ENCODE data around the gene EPHA10.

Gene EPHA10

DNA sequence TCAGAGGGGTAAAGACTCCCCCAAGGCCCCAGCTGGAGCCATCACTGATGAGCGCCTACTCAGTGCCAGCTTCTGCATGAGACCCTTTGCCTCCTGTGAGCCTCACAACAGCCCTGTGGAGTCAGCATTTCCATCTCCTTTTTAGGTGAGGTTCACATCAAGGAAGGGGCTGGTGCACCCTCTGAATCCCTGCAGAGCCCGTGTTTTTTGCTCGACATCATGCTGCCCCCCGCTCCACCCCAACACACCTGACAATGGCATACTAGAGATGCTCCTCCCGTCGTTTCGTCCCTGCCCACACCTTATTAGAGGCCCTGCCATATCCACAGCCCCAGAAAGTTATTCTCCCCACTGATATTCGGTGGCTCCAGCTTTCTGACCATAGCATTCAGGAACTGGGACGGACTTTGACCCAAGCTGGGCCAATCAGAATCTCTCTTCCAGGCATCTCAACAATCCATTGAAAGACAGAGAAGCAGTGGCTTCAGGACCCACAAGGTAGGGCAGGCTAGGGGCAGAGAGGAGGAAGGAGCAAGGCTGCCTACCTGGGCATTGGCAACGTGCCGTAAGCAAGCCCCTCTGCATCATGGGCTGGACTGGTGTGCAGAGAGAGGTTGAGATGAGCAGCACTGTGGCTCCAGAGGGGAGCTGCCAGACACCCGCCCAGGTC, 32.7 kb downstream of the EPHA10 start:
- no peak for DNase-seq (ENCODE audit: low read depth)

DNA sequence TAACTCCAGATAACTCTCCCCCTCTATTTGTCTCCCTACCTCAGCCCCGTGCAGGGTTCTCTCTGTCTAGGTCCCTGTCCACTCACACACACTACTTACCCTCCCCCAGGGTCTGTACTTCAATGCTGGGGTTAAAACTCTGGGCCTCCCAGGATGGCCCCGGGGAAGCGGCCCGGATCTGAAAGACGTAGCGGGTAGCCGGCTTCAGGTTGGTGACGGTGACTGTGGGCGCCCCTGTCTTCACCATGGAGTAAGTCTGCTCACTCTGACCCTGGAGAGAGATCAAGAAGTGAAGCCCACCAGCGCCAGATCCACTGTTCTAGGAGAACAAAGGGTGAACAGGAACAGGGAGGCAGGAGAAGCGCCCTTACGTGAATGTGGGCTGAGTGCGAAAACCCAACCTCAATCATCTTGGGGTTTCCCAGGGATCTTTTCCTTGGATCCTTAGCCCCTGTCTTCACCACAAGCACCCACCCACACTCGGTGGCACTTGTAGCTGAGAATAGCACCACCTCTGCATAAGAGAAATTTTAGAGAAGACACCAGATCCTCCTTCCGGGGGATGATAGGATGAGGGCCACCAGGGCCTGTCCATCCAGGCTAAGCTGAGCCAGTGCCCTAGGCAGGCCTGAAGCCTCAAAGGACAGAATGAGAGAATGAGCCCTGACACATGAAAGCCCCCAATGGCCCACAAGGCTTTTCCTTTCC, 33.5 kb downstream of the EPHA10 start:
- DNase-seq (ENCODE audit: low read depth), result no peak

DNA sequence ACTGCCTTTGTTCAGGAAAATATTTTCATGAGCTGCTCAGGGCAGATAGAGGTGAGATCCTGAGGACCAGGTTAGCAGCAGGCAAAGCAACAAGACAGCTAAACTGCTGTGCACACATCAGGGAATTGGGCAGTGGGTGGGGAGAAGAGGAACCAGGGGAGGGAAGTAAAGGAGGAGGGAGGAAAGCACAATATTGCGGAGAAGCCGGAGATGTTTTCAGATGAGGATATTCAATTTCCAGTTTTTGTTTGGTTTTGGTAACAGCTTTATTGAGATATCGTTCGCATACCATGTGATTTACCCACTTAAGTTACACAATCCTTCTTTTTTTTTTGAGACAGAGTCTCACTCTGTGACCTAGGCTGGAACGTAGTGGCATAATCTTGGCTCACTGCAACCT, 34.5 kb downstream of the EPHA10 start:
- DNase-seq (ENCODE audit: low read depth), result no peak

DNA sequence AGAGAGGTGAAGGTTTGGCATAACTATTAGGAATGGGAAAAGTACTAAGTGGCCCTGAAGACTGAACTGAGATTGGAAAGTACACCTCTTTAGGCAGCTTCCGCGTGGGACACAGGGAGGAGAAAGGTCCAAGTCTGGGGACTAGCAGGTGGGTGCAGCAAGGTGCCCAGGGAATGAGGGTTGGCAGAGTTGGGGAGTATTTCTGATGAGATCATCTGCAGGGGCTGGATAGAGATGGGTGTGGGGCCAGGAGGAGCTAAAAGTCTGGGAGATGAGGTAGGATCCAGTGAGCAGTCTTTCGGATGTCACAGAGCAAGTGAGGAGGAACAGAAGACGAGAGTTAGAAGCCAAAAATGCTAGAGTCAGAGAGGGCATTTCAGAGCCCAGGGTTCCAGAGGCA, 36.5 kb downstream of the EPHA10 start:
- no peak for DNase-seq (ENCODE audit: low read depth)

DNA sequence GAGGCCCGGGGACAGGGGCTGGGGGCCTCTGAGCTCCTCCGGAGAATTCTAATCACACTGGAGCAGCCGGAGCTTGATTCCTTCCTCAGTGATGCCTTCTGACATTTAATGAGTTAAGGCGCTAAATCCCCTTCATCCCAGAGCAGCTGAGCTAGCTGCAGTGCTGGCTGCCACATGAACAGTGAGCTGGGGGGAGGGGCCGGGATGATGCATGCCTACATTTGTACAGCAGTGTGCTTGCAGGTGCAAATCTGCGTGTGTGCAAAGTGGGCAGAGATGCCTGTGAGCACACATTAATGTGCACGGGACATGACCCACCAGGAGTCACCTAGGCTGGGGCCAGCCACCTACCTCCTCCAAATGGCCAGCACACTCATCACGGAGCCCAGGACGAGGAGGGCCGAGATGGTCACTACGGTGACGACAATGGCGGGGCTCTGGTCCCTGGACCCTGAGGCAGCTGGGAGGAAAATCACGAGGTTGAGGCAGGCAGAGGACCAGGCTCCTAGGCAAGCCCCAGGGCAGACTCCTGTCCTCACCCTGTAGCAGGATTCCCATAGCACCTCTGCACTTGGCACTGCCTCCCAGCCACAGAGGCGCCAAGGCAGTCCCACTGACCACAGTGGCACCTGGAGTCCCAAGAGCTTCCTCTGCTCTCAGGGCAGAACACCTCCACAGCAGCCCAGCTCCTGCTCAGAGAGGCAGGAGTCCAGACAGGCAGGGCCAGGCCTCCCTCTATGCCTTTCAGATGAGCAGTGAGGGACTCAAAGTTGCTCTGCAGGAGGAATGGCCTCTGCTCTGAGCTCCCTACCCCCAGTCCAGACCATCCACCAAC, 38.0 kb downstream of the EPHA10 start:
- DNase-seq (ENCODE audit: low read depth), result no peak

GRCh38 chr1:37725851-37726613, 38.9 kb downstream of the EPHA10 start:
- no peak for DNase-seq (ENCODE audit: low read depth)

- DNase-seq (ENCODE audit: low read depth), result no peak
These were observed 40.3 kb downstream of the EPHA10 start for GRCh38 chr1:37724575-37724974.

DNA sequence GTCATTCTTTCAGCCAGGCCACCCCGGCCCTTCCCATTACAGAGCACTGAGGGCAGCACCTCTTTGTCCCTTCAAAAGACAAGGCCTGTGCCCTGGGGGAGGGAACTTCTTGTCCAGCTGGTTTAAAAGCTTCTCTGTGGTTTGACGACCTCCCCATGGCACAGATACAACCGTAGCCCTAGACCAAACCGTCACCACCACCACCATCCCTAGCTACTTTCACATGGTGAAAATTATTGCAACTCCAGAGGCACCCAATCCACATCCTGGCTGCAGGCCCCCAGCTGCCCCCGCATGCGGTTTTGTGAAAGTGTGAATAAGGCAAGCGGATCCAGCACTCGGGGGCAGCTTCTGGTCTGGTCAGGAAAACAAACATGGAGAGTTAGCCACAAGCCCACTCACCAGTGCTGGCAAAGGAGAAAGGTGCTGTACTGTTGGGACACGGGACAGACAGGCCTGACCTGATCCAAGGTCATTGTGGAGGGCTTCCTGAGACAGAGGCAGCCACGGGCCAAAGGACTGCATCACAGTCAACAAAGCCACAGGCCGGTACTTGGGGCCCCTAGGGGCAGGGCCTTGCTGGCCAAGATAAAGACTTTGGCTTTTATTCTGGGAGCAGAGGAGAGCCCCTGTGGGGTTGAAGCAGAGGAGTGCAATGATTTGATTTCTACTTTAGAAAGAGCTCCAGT, 41.4 kb downstream of the EPHA10 start:
- DNase-seq (ENCODE audit: low read depth), result no peak

DNA sequence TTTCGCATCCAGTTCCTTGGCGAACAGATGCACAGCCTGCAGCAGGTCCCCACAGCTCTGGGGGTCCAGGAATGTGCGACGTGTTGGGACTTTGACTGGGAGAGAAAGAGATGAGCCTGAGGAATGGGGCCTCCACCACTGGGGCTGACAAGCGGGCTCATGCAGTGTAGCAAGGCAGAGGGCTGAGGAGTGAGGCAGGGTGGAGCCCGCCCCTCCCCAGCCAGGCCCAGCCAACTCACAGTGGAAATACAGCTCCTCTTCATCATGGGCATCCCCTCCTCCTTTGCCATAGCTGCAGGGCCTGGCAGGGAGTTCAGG, 41.9 kb downstream of the EPHA10 start:
- no peak for DNase-seq (ENCODE audit: low read depth)

DNA sequence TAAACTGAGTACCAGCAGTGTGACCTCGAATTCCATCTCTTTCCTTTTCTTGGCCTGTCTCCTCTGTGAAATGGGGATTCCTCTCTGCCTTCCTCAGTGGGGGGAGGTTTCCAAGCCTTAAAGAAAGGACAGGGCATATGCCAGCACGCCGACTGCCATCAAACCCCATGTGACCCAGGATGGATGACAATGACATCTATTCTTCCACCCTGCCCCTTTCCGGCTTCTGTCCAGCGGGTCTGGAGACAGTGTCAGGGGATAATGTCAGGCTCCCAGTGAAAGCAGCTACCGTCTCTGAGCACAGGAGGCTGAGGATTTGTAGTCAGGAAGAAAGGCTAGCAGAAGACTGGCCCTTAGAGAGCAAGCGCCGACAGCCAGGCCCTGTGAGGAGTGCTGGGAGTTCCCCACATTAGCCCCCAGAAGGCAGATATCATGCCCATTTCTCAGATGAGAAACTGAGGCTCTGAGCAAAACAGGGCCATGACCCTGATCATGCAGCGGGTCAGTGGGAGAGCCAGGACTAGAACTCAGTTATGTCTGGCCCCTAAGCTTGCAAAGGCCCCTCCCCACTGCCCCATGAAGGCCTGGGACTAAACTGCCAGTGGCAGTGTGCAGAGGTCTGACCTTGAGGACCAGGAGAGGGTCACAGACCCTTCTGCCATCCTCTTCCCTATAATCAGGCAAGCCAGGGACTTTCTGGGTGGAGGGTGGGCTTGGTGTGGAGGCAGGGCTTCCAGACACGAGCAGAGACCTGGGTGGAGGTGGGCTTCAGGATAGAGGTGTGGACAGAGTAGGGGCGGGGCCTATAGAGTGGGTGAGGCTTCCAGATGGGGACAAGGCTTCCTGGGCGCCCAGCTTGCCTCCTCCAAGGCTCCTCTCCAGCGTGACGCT, 42.5 kb downstream of the EPHA10 start:
- DNase-seq (ENCODE audit: low read depth), result no peak

DNA sequence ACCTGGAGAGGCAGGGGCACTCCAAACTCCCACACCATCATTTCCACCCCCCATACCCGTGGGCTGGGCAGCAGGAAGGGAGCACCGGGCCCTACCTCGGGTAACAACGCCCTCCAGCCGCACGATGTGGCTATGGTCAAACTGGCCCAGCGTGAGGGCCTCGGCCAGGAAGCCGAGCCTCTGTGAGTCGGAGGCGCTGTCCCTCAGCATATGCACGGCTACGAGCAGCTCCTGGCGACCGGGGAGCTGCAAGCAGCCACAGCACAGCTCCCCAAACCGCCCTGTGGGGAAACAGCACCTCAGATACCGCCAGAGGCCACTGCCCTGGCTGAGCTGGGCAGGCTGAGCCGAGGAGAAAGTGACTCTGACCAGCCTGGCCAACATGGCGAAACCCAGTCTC, 43.4 kb downstream of the EPHA10 start:
- DNase-seq (ENCODE audit: low read depth), result no peak

DNA sequence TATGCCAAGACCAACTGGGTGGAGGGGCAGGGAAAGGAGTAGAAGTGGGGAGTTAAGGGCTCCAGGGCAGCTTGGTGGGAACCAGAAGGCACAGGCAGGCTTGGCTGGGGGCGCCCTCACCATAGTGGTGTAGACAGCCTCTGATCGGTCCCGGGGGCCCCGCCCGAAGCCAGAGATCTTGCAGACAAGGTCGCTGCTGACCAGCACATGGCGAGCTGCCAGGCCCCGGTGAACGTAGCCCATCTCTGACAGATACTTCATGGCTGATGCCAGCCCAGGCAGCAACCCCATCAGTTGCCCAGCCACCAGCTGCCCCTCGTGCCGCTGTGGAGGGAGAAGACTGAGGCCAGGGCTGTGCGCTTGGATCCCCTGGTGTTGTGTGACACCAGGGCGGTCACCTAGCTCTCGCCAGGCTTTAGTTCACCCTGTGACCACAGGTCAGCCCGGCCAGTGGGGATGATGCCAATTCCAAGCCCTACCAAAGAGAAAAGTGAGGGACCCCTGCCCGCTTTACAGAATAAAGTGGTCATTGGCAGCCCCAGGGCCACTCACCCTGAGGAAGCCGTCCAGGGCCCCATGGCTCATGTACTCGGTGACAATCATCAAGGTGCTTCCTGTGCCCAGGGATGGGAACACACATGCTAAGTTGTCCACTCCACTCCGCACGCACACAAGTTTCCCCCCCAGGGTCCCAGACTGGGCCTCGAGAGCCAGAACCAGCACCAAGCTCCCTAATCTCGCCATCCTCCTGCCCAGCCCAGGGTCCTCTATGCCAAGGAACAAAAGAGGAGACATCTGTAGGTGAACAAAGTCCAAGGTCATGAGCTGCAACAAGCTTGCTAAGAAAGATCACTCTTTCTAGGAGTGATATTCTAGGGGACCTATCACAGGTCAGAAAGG, 44.4 kb downstream of the EPHA10 start:
- no peak for DNase-seq (ENCODE audit: low read depth)

GRCh38 chr1:37719572-37720195, 45.2 kb downstream of the EPHA10 start:
- no peak for DNase-seq (ENCODE audit: low read depth)

DNA sequence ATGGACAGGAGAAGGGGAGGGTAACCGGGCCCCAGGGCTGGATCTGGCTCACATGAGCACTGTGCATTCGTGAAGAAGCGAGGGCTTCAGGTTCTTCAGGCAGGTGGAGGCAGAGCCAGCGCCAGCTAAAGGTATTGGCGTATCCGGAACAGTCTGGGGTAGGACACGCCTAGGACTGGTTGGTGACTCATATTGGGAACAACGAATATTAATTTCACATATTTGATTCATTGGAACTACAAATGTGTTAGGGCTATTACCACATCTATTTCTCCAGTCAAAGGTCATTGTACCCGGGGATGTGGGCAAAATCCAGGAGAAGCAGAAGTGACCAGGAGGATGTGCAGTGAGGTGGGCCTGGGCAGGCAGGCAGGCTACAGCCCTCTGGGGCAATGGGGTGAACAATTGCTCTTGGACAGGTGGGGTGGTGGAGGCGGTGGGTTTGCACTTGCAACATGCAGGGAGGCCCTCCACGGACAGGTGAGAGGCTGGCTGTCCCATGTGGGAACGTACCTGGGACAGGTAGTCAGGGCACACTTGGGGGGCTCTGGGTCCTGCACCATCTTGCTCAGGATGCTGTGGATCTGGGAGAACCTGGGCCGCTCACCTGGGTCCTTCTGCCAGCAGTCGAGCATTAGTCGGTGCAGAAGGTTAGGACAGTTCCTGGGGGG, 45.9 kb downstream of the EPHA10 start:
- DNase-seq (ENCODE audit: low read depth), result no peak

DNA sequence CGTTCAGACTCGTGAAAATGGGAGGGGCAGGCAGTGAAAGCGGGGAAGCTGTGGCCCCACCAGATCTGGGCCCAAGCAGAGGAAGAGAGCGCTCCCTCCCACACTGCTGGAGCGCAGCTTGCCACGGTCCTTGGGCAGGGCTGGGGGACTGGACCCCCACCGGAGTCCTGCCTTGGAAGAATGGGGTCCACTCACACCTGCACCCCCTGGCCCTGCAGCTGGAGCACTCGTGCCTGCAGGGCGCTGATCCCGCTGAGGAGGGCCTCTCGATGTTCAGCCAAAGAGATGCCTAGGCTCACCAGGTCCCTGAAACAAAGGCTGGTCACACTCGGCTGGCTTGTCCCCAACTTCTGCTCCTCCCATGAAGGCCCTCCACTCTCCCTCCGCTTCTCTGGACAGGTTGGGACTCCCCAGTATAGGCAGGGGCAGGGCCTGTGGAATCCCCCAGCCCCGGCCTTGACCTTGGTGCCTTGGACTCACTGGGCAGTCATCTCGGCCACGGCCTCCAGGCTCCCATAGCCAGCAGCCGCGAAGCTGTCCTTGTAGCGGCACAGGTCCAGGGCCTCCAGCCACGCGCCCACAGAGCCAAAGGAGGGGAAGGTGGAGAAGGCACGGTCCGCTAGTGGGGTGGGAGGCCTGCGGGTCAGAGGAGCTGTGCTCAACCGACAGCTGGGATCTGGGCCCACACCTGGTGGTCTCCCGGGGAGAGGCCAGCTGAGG, 46.6 kb downstream of the EPHA10 start:
- DNase-seq (ENCODE audit: low read depth), result no peak

DNA sequence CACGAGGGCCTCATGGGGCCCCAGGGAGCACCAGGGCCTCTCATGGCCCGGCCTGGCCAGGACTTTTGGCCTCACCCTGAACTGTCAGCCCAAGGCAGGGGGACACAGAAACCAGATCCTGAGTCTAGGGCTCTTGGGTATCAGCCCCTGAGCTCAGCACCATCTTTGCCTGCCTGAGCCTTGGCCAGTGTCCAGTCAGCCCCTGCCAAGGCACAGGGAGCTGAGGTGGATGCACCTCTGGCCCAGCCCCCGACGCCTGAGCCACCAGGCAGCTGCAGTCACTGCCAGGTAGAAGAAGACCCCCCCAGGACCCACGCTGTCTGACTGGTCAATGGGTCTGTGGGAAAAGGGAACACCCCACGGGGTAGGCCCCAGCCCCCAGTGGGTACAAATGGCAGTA, 47.3 kb downstream of the EPHA10 start:
- no peak for DNase-seq (ENCODE audit: low read depth)

DNA sequence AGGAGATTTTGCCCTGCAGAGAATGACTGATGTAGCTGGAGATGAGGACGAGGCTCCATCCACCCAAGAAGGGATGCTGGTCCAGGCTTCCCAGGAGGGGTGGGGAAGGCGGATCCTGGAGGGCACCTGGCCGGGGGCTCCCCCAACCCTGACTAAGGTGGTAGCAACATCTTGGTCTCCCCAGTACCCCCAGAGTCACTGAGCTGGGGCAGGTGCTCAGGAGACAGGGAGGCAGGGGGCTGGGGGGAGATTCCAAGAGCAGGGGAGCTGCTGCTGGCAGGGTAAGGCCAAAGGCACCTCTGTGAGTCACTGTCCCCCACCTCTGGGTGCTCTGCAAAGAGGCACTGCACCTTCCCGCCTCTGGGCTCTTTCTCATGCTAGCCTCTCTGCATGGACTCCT, 48.6 kb downstream of the EPHA10 start:
- DNase-seq (ENCODE audit: low read depth), result no peak

GRCh38 chr1:37714689-37715088, 50.2 kb downstream of the EPHA10 start:
- no peak for DNase-seq (ENCODE audit: low read depth)
